ENCODE results near the gene PSME3. TPM values are rescaled to one million over a fixed set of nuclear protein-coding genes. Genes with fewer than 3 reads are reported as not detected.
A peak's percentile ranks its signal among the peaks of the same experiment; 100 is the strongest.

Gene PSME3
- total and polyA plus RNA-seq, 2 of the 13 experiments (the other 11 are each of a cell fraction or from before 2014, with no cell fraction given), result 66.3 to 135 TPM

GRCh38 chr17:42891539-42892152 is 58.4 kb downstream of the PSME3 start (continued):
- TF ChIP-seq ZNF687 (CRISPR knock-in tag; IDR thresholded peaks at IDR 0.05) (peak; percentile 86), ZNF850 (CRISPR knock-in tag; conservative IDR thresholded peaks at IDR 0.05) (0 out of 2 replicates have a peak, but pooled peaks have one; percentile 31), ZNF446 (CRISPR knock-in tag; IDR thresholded peaks at IDR 0.05) (no peak), IRX3 (CRISPR knock-in tag; IDR thresholded peaks at IDR 0.05; ENCODE audit: borderline replicate concordance, low read depth) (no peak), ZNF12 (CRISPR knock-in tag; IDR thresholded peaks at IDR 0.05) (no peak), ZNF33B (CRISPR knock-in tag; IDR thresholded peaks at IDR 0.05) (no peak), TCF7 (IDR thresholded peaks at IDR 0.05; ENCODE audit: low read depth) (no peak), RAD21 (CRISPR knock-in tag; IDR thresholded peaks at IDR 0.05) (0 out of 2 replicates have a peak, but pooled peaks have one; percentile 17), ZNF256 (CRISPR knock-in tag; conservative IDR thresholded peaks at IDR 0.05) (no peak), ZNF292 (CRISPR knock-in tag; IDR thresholded peaks at IDR 0.05; ENCODE audit: borderline replicate concordance, low read depth) (peak; percentile 91; the same call in 1 of the 2 replicates), ZNF609 (CRISPR knock-in tag; IDR thresholded peaks at IDR 0.05; ENCODE audit: borderline replicate concordance) (no peak), ZFP36L2 (CRISPR knock-in tag; IDR thresholded peaks at IDR 0.05) (no peak), ATM (IDR thresholded peaks at IDR 0.05; ENCODE audit: borderline replicate concordance) (no peak), NKX3-1 (CRISPR knock-in tag; IDR thresholded peaks at IDR 0.05) (no peak), RFX5 (IDR thresholded peaks at IDR 0.05; ENCODE audit: low read depth, low read length) (no peak), ZNF574 (CRISPR knock-in tag; IDR thresholded peaks at IDR 0.05) (peak; percentile 44; the same call in 1 of the 2 replicates), ZNF782 (CRISPR knock-in tag; IDR thresholded peaks at IDR 0.05; ENCODE audit: borderline replicate concordance) (no peak), ZNF878 (CRISPR knock-in tag; IDR thresholded peaks at IDR 0.05) (peak; percentile 68; the same call in 1 of the 2 replicates)

All from HepG2 (cell line).